DMS114 treated with DMSO at 0.1 percent for 48 hours (cell line): ENCODE results near the gene OR4E2.
"Not testable (repeated sequence)": the region's sequence is repeated elsewhere in the genome, so short reads cannot be mapped to it uniquely, and the experiment has no call there.

Experiments
- DNase-seq: peaks from one replicate; lab custom pipeline; 2025; ENCODE audit not compliant: unreplicated experiment; lab: John Stamatoyannopoulos, UW

Gene OR4E2

DNA sequence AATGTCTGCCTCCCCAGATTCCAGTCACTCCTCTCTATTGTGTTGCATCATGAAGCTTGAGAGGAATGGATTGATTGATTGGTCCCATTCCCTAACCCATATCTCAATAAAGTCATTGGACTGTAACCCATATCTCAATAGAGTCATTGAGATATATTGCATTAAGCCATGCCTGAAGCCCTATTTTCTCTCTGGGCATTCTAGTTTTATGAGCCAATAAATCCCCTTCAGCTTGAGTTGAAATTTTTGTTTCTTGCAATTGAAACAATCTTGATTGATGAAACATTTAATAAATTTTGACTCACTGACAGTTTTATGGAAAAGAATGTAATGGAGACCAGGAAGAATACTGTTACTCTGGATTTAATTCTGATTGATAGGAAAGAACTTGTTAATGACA lies 40.8 kb downstream of the OR4E2 start:
- DNase-seq, result no peak

DNA sequence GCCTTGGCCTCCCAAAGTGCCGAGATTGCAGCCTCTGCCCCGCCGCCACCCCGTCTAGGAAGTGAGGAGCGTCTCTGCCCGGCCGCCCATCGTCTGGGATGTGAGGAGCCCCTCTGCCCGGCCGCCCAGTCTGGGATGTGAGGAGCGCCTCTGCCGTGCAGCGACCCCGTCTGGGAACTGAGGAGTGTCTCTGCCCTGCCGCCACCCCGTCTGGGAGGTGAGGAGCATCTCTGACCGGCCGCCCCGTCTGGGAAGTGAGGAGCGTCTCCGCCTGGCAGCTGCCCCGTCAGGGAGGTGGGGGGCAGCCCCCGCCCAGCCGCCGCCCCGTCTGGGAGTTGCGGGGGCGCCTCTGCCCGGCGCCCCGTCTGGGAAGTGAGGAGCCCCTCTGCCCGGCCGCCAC lies 44.0 kb downstream of the OR4E2 start:
- not testable (repeated sequence) for DNase-seq

DNA sequence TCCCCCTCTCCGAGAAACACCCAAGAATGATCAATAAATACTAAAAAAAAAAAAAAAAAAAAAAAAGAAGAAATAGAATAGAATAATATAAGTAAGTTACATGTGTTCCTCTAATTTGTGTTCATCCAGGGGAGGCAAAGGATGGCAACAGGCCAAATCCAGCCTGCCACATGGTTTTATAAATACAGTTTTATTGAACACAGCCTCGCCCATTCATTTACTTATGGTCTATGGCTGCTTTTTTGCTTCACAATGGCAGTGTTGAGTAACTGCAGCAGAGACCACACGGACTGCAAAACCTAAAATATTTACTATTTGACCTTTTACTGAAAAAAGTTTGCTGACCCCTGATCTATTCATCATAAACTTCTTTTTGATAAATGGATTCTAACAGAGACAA lies 44.9 kb downstream of the OR4E2 start:
- not testable (repeated sequence) for DNase-seq

DNA sequence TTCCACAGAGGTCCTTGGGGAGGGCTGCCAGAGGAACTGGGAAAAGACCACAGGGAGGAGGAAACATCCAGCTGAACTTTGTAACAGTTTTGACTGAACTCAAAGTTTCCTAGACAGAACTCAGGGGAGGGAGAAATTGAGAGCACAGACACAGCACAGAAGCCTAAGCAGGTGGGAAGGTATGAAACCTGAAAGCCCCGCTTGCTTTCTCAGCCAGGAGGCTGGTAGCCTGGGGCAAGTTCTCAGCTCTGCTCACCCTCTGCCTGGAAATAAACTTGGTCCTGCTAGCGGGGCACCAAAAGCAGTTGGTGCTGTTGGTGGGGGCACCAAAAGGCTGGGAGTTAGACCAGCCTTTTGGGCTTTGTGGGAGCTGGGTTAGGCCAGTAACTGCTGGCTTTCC lies 45.9 kb downstream of the OR4E2 start:
- DNase-seq, result no peak

DNA sequence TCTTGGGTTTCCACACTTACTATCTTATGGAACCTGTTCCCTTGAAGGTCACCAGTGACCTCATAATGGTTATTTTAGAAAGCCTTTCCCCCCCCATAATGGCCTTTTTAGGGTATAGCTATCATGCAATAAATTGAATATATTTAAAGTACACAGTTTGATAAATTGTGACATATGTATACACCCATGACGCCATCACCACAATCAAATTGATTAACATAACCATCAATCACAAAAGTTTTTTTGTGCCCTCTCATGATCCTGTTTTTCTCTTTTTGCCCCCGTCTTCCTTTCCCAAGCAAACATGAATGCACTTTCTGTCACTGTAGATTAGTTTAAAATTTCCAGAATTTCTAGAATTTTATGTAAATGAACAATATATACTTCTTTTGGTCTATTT lies 48.7 kb downstream of the OR4E2 start:
- no peak for DNase-seq

DNA sequence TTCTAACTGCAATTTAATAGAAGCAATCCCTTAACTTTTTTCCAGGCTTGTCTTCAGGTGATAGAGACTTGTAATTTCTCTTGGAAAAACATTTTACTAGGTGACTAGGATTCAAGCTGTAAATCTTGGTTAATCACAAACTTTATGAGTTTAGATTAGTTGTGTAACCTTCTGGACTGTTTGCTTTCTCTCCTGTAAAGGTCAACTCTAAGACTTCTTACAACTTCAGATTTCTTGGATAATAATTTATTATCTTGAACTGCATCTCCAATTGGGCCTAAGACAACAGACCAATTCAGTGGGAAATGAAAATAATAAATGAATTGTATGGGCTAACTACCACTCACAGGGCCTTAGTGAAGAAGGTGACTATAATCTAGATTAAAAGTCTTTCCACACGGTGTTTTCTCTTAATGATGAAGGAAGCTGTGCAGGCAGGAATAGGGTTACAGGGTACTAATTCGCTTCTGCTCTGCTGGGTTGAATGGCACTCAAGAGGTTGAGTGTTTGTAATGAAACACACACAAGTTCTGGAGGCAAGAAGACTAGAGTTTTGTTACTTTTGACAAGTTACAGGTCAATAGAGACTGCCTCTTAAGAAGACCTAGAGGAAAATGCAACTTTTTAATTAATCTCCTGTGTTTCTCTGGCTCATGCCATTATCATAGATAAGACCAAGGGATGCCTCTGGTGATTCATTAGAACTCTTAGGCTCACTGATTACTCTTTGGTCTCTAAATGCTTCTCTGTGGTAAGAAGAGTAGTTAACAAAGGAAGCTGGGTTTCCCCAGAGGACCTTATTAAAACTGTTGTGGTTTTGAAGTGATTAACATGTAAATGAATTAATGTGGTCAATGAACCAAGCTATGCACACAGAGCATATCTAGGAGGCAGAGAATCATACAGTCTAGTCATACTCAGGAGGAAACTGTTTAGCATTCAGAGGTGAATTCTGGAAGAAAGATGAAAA lies 50.0 kb downstream of the OR4E2 start:
- DNase-seq, result no peak

DNA sequence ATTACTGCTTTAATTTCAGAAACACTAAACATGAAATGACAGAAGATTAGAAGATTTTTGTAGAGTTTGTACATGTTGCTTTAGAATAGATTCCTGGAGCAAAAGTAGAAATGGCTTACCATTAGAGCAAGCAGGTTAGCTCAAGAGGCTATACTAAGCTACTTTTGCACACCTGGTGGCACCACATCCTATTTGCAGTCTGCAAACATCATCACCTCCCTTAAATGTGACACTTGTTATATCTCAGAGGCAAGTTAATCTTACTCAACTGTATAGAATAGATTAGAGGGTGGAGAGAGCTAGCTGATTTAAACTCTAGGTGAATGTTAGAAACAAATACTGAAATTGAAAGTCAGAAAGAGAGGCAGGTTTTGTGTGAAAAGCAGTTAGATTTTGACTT lies 50.7 kb downstream of the OR4E2 start:
- DNase-seq, result no peak

DNA sequence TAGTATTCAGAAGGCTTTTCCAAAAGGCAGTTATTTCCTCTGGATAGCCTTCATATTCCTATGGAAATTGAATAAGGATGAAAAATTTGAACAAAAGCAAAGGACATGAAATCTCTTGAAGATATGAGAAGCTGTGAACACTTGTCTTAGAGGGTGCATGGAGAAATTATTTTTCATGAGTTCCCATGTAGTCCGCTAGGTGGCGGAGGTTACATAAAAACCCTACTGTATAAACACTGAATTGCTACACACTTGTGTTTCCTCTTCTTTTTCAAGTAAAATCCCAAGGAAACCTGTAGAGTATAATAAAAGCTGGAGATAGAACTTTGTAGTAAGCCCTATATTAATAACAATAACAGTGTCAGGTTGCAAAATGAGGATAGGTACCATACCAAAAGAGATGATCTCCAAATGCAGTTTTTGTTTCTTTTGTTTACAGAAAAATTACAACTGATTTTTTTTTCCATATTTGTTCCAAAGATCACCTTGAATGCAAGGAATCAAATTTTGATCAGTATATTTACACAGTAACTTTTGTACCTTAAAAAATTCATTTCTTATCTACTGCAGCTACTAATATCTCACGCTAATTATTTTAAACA lies 57.8 kb downstream of the OR4E2 start:
- DNase-seq, result peak; percentile 29

DNA sequence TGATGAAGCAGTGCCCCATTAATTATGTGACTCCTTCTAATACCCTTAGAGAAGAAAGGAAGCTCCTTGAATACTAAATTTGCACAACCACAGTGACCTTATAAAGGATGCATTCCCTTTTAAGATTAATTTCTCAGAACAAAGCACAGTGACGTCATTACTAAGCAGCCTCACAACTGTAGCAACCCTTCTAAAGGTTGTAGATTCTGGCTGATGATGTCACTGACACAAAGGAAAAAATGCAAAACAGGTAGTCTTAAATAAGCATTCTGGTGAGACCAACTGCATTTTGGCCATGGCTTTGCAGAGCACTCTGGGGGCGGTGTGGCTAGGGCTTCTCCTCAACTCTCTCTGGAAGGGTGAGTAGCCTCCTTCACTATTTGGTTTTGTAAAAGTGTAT lies 58.4 kb downstream of the OR4E2 start:
- no peak for DNase-seq

DNA sequence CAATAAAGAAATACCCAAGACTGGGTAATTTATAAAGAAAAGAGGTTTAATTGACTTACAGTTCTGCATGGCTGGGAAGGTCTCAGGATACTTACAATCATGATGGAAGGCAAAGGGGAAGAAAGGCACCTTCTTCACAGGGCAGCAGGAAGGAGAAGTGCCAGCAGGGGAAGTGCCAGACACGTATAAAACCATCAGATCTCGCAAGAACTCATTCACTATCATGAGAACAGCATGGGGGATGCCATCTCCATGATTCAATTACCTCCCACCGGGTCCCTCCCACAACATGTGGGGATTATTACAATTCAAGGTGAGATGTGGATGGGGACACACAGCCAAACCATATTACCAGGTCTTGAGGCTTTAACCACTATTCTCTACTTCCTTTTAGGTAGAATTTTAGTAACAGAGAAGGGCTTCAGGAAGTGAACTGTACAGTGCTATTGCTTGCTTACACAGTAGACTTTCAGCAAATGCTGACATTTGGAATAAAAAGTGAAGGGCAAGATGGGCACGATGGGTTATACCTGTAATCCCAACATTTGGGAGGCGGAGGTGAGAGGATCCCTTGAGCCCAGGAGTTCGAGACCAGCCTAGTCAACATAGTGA lies 60.8 kb downstream of the OR4E2 start:
- DNase-seq, result no peak
